Measurements from ENCODE around the gene NT5DC2.

NT5DC2 gene

GRCh38 chr3:52487788-52488691 is 45.6 kb downstream of the NT5DC2 start:
- no peak overlapping the region for H3K27ac ChIP-seq (ENCODE audit: low read depth, low read length)
- H4K20me1 ChIP-seq (ENCODE audit: control insufficient read depth, insufficient read depth, low read depth, low read length) = no peaks in the 10 kb centered on the region
- H3K36me3 ChIP-seq (ENCODE audit: control insufficient read depth, low read length) = peaks cover 64% of the 10 kb centered on the region
- H3K4me1 ChIP-seq (ENCODE audit: control insufficient read depth, low read length) = no peaks in the 10 kb centered on the region
- no peak overlapping the region for H3K4me3 ChIP-seq (ENCODE audit: low read length)
- H3K79me2 ChIP-seq (ENCODE audit: control insufficient read depth, low read length) = no peaks in the 10 kb centered on the region
- no peaks in the 10 kb centered on the region for H3K27me3 ChIP-seq (ENCODE audit: control insufficient read depth, low read length)
- H3K9me3 ChIP-seq (ENCODE audit: control insufficient read depth, insufficient read depth, low read length) = no peaks in the 10 kb centered on the region
- no peak for TF ChIP-seq CTCF (IDR thresholded peaks at IDR 0.05; ENCODE audit: low read depth, low read length, poor library complexity, severe bottlenecking)
- no peak for TF ChIP-seq EZH2phosphoT487 (IDR thresholded peaks at IDR 0.05; ENCODE audit: borderline replicate concordance, low read length)
- H3K9me2 ChIP-seq (replicated peaks; ENCODE audit: control insufficient read depth, low read length) = no peaks in the 10 kb centered on the region
- H3K4me2 ChIP-seq (ENCODE audit: low read length) = no peak overlapping the region
- no peaks in the 10 kb centered on the region for H3F3A ChIP-seq (ENCODE audit: control insufficient read depth, insufficient read depth)

- peaks cover 61% of the 10 kb centered on the region for H3K36me3 ChIP-seq (ENCODE audit: control insufficient read depth, low read length)
- no peaks in the 10 kb centered on the region for H3K9me3 ChIP-seq (ENCODE audit: control insufficient read depth, insufficient read depth, low read length)
- no peak overlapping the region for H3K4me3 ChIP-seq (ENCODE audit: low read length)
- TF ChIP-seq EZH2phosphoT487 (IDR thresholded peaks at IDR 0.05; ENCODE audit: borderline replicate concordance, low read length) (no peak), CTCF (IDR thresholded peaks at IDR 0.05; ENCODE audit: low read depth, low read length, poor library complexity, severe bottlenecking) (no peak)
- H4K20me1 ChIP-seq (ENCODE audit: control insufficient read depth, insufficient read depth, low read depth, low read length) = no peaks in the 10 kb centered on the region
- H3F3A ChIP-seq (ENCODE audit: control insufficient read depth, insufficient read depth) = no peaks in the 10 kb centered on the region
- no peak overlapping the region for H3K27ac ChIP-seq (ENCODE audit: low read depth, low read length)
- H3K4me2 ChIP-seq (ENCODE audit: low read length) = no peak overlapping the region
- no peaks in the 10 kb centered on the region for H3K79me2 ChIP-seq (ENCODE audit: control insufficient read depth, low read length)
- H3K27me3 ChIP-seq (ENCODE audit: control insufficient read depth, low read length) = no peaks in the 10 kb centered on the region
- no peaks in the 10 kb centered on the region for H3K4me1 ChIP-seq (ENCODE audit: control insufficient read depth, low read length)
- no peaks in the 10 kb centered on the region for H3K9me2 ChIP-seq (replicated peaks; ENCODE audit: control insufficient read depth, low read length)
Measured at GRCh38 chr3:52487050-52487787, 46.4 kb downstream of the NT5DC2 start.

- H3K4me2 ChIP-seq (ENCODE audit: low read length) = no peak overlapping the region
- no peaks in the 10 kb centered on the region for H3K9me3 ChIP-seq (ENCODE audit: control insufficient read depth, insufficient read depth, low read length)
- H3K27ac ChIP-seq (ENCODE audit: low read depth, low read length) = no peak overlapping the region
- no peaks in the 10 kb centered on the region for H3K27me3 ChIP-seq (ENCODE audit: control insufficient read depth, low read length)
- H3F3A ChIP-seq (ENCODE audit: control insufficient read depth, insufficient read depth) = no peaks in the 10 kb centered on the region
- TF ChIP-seq CTCF (IDR thresholded peaks at IDR 0.05; ENCODE audit: low read depth, low read length, poor library complexity, severe bottlenecking) (no peak), EZH2phosphoT487 (IDR thresholded peaks at IDR 0.05; ENCODE audit: borderline replicate concordance, low read length) (no peak)
- H3K9me2 ChIP-seq (replicated peaks; ENCODE audit: control insufficient read depth, low read length) = no peaks in the 10 kb centered on the region
- H4K20me1 ChIP-seq (ENCODE audit: control insufficient read depth, insufficient read depth, low read depth, low read length) = no peaks in the 10 kb centered on the region
- H3K79me2 ChIP-seq (ENCODE audit: control insufficient read depth, low read length) = no peaks in the 10 kb centered on the region
- peaks cover 60% of the 10 kb centered on the region for H3K36me3 ChIP-seq (ENCODE audit: control insufficient read depth, low read length)
- H3K4me1 ChIP-seq (ENCODE audit: control insufficient read depth, low read length) = no peaks in the 10 kb centered on the region
- no peak overlapping the region for H3K4me3 ChIP-seq (ENCODE audit: low read length)
Measured at GRCh38 chr3:52484680-52485461, 48.8 kb downstream of the NT5DC2 start.

Data from DOHH2 (cell line).